HepG2 (cell line): Measurements from ENCODE around the gene STON1. TPM values are rescaled to one million over a fixed set of nuclear protein-coding genes. Genes with fewer than 3 reads are reported as not detected.

Experiments
- CCAR2 ChIP-seq: fragments of 200-400 bp; formaldehyde crosslinking; optimal IDR thresholded peaks from 2 replicates; pipeline ENCODE3; 2018; ENCODE audit warnings: low read depth, mild to moderate bottlenecking, low read length, moderate library complexity
- DNMT1 ChIP-seq: sonication (generic); formaldehyde crosslinking; IDR thresholded peaks from 2 replicates; pipeline ENCODE4 v1.5.1; 2020; ENCODE audit warnings: mild to moderate bottlenecking, missing genetic modification reagents
- ETV6 ChIP-seq: sonication (generic); formaldehyde crosslinking; conservative IDR thresholded peaks from 2 replicates; pipeline ENCODE4 v1.4.0; 2020; ENCODE audit warnings: missing genetic modification reagents
- FOXP1 ChIP-seq, 2 experiments: fragments of 450-650 bp in 1 of 2; IDR thresholded peaks; 2 replicates each; pipeline ENCODE4 v1.6.1; 2017 to 2018; ENCODE audit warnings: antibody characterized with exemption in 1 of 2
- HMG20A ChIP-seq: IDR thresholded peaks from 2 replicates; pipeline ENCODE4 v1.6.1; 2016; ENCODE audit warnings: borderline replicate concordance
- HNF4G ChIP-seq, 2 experiments: sonication (generic) in 1 of 2; formaldehyde crosslinking in 1 of 2; IDR thresholded peaks; 2 replicates each; pipeline versions ENCODE4 v1.4.0 to v1.6.1; 2011 to 2020; ENCODE audit warnings: borderline replicate concordance in 2 of 2, low read depth in 2 of 2, mild to moderate bottlenecking in 2 of 2, low read length in 1 of 2, missing genetic modification reagents in 1 of 2, moderate library complexity in 1 of 2
- JDP2 ChIP-seq: sonication (generic); formaldehyde crosslinking; IDR thresholded peaks from 2 replicates; pipeline ENCODE4 v1.8.1; 2022; ENCODE audit warnings: missing genetic modification reagents, borderline replicate concordance
- NFKBIZ ChIP-seq: IDR thresholded peaks from 2 replicates; pipeline ENCODE4 v1.6.1; 2018; ENCODE audit warnings: missing genetic modification reagents, missing compliant biosample characterization
- RCOR2 ChIP-seq: IDR thresholded peaks from 2 replicates; pipeline ENCODE4 v1.6.1; 2016; ENCODE audit warnings: missing biosample characterization, missing genetic modification reagents
- RFX1 ChIP-seq: fragments of 450-650 bp; IDR thresholded peaks from 2 replicates; pipeline ENCODE4 v1.6.1; 2017
- TBX2 ChIP-seq: sonication (generic); formaldehyde crosslinking; IDR thresholded peaks from 2 replicates; pipeline ENCODE4 v1.5.0; 2020; ENCODE audit warnings: missing genetic modification reagents, mild to moderate bottlenecking, borderline replicate concordance
- ZBTB7B ChIP-seq: sonication (generic); formaldehyde crosslinking; IDR thresholded peaks from 2 replicates; pipeline ENCODE4 v1.4.0; 2020; ENCODE audit warnings: missing genetic modification reagents
- ZNF292 ChIP-seq: sonication (generic); formaldehyde crosslinking; IDR thresholded peaks from 2 replicates; pipeline ENCODE4 v1.8.1; 2022; ENCODE audit warnings: mild to moderate bottlenecking, low read depth, missing genetic modification reagents, borderline replicate concordance
- ZNF326 ChIP-seq: sonication (generic); formaldehyde crosslinking; IDR thresholded peaks from 2 replicates; pipeline ENCODE4 v1.4.0; 2020; ENCODE audit warnings: missing genetic modification reagents, borderline replicate concordance
- ZNF577 ChIP-seq: sonication (generic); formaldehyde crosslinking; IDR thresholded peaks from 2 replicates; pipeline ENCODE4 v1.4.0; 2020; ENCODE audit warnings: mild to moderate bottlenecking, low read depth, missing genetic modification reagents, borderline replicate concordance
- ZNF839 ChIP-seq: sonication (generic); formaldehyde crosslinking; IDR thresholded peaks from 2 replicates; pipeline ENCODE4 v1.4.0; 2020; ENCODE audit warnings: missing genetic modification reagents, mild to moderate bottlenecking, borderline replicate concordance
- ZNF879 ChIP-seq: sonication (generic); formaldehyde crosslinking; IDR thresholded peaks from 2 replicates; pipeline ENCODE4 v1.8.1; 2023; ENCODE audit warnings: missing genetic modification reagents
- ZSCAN9 ChIP-seq: IDR thresholded peaks from 2 replicates; pipeline ENCODE4 v1.6.1; 2016; ENCODE audit warnings: borderline replicate concordance
- polyA plus RNA-seq, 8 experiments: library from polyadenylated mRNA; depleted of rRNA in 3 of 8; stranded (reverse) in 7 of 8; unstranded in 1 of 8; fragments of >200 nt; fragmentation: Illumina TruSeq in 4 of 8; extraction: Trizol in 4 of 8; gene quantifications; 2 replicates each; pipeline versions ENCODE4 v1.2.1 to v1.2.3, GENCODE V29; 2011 to 2016; ENCODE audit warnings: low read depth in 4 of 8, missing spikeins in 1 of 8, mixed read lengths in 1 of 8; ENCODE audit not compliant: insufficient read depth in 1 of 8
- total RNA-seq, 5 experiments: library from RNA; depleted of rRNA; stranded (reverse); fragments of >200 nt; fragmentation: Illumina TruSeq; extraction: Trizol; gene quantifications; 2 replicates each; pipeline ENCODE4 v1.2.3, GENCODE V29; 2016; ENCODE audit warnings: low read depth in 1 of 5
- TF ChIP-seq, protein P1 (sequence below): sonication (generic); formaldehyde crosslinking; IDR thresholded peaks from 2 replicates; pipeline ENCODE4 v1.4.0; 2020; ENCODE audit warnings: missing genetic modification reagents, mild to moderate bottlenecking, borderline replicate concordance
- TF ChIP-seq, protein P2 (sequence below): sonication (generic); formaldehyde crosslinking; IDR thresholded peaks from 2 replicates; pipeline ENCODE4 v1.5.0; 2020; ENCODE audit warnings: mild to moderate bottlenecking, missing genetic modification reagents, moderate library complexity
- TF ChIP-seq, protein P3 (sequence below): sonication (generic); formaldehyde crosslinking; IDR thresholded peaks from 2 replicates; pipeline ENCODE4 v1.9.0; 2022; ENCODE audit warnings: low read depth, missing genetic modification reagents
- TF ChIP-seq, protein P4 (sequence below): IDR thresholded peaks from 2 replicates; pipeline ENCODE4 v1.6.1; 2016; ENCODE audit warnings: missing genetic modification reagents, missing compliant biosample characterization

Gene STON1
- total and polyA plus RNA-seq, 2 of the 13 experiments (the other 11 are each of a cell fraction or from before 2014, with no cell fraction given): 0.09 to 0.28 TPM

DNA sequence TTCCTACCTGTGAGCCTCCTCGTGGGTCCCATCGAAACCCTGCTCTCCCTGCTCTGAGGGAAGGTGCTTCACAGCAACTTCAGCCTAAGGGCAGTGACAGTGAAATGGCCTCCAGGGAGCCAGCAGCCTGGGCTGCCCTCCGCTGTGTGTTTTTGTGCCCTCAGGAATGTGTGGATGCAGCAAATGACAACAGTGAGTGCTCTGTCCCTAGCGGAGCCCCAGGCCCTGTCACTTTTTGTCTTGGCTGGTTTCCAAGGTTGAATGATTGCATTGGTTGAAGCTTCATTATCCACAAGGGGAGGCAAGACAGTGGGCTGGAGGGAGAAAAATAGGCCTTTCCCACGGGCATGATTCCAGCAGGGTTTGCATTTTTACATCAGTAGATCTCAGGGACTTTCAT is 42.9 kb downstream of the STON1 start (continued):
- TF ChIP-seq RFX1 (no peak), TBX2 (0 out of 2 replicates have a peak, but pooled peaks have one; percentile 22), FOXP1 (IDR thresholded peaks at IDR 0.05) (no peak), FOXP1 (CRISPR knock-in tag; IDR thresholded peaks at IDR 0.05) (0 out of 2 replicates have a peak, but pooled peaks have one; percentile 34), ZNF839 (no peak), DNMT1 (CRISPR knock-in tag) (no peak), HMG20A (peak; percentile 63; the same call in 1 of the 2 replicates), HNF4G (IDR thresholded peaks at IDR 0.05; ENCODE audit: borderline replicate concordance, low read depth, low read length) (no peak), HNF4G (CRISPR knock-in tag; IDR thresholded peaks at IDR 0.05; ENCODE audit: borderline replicate concordance, low read depth) (no peak), ZSCAN9 (CRISPR knock-in tag) (no peak), ZNF326 (CRISPR knock-in tag) (no peak), CCAR2 (no peak), ZNF292 (CRISPR knock-in tag) (peak; percentile 92; the same call in 1 of the 2 replicates), ZNF879 (CRISPR knock-in tag) (no peak), ETV6 (no peak), JDP2 (CRISPR knock-in tag) (no peak), ZNF577 (CRISPR knock-in tag) (no peak), NFKBIZ (CRISPR knock-in tag) (no peak), RCOR2 (no peak), ZBTB7B (no peak)
- TF ChIP-seq, protein P1, sequence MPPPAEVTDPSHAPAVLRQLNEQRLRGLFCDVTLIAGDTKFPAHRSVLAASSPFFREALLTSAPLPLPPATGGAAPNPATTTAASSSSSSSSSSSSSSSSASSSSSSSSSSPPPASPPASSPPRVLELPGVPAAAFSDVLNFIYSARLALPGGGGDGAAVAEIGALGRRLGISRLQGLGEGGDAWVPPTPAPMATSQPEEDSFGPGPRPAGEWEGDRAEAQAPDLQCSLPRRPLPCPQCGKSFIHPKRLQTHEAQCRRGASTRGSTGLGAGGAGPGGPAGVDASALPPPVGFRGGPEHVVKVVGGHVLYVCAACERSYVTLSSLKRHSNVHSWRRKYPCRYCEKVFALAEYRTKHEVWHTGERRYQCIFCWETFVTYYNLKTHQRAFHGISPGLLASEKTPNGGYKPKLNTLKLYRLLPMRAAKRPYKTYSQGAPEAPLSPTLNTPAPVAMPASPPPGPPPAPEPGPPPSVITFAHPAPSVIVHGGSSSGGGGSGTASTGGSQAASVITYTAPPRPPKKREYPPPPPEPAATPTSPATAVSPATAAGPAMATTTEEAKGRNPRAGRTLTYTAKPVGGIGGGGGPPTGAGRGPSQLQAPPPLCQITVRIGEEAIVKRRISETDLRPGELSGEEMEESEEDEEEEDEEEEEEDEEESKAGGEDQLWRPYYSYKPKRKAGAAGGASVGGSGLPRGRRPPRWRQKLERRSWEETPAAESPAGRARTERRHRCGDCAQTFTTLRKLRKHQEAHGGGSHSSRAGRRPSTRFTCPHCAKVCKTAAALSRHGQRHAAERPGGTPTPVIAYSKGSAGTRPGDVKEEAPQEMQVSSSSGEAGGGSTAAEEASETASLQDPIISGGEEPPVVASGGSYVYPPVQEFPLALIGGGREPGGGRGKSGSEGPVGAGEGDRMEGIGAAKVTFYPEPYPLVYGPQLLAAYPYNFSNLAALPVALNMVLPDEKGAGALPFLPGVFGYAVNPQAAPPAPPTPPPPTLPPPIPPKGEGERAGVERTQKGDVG (CRISPR knock-in tag): no peak
- TF ChIP-seq, protein P2, sequence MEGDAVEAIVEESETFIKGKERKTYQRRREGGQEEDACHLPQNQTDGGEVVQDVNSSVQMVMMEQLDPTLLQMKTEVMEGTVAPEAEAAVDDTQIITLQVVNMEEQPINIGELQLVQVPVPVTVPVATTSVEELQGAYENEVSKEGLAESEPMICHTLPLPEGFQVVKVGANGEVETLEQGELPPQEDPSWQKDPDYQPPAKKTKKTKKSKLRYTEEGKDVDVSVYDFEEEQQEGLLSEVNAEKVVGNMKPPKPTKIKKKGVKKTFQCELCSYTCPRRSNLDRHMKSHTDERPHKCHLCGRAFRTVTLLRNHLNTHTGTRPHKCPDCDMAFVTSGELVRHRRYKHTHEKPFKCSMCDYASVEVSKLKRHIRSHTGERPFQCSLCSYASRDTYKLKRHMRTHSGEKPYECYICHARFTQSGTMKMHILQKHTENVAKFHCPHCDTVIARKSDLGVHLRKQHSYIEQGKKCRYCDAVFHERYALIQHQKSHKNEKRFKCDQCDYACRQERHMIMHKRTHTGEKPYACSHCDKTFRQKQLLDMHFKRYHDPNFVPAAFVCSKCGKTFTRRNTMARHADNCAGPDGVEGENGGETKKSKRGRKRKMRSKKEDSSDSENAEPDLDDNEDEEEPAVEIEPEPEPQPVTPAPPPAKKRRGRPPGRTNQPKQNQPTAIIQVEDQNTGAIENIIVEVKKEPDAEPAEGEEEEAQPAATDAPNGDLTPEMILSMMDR (CRISPR knock-in tag): peak; percentile 45
- TF ChIP-seq, protein P3, sequence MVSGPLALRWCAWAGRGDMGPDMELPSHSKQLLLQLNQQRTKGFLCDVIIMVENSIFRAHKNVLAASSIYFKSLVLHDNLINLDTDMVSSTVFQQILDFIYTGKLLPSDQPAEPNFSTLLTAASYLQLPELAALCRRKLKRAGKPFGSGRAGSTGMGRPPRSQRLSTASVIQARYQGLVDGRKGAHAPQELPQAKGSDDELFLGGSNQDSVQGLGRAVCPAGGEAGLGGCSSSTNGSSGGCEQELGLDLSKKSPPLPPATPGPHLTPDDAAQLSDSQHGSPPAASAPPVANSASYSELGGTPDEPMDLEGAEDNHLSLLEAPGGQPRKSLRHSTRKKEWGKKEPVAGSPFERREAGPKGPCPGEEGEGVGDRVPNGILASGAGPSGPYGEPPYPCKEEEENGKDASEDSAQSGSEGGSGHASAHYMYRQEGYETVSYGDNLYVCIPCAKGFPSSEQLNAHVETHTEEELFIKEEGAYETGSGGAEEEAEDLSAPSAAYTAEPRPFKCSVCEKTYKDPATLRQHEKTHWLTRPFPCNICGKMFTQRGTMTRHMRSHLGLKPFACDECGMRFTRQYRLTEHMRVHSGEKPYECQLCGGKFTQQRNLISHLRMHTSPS (CRISPR knock-in tag): no peak
- TF ChIP-seq, protein P4, sequence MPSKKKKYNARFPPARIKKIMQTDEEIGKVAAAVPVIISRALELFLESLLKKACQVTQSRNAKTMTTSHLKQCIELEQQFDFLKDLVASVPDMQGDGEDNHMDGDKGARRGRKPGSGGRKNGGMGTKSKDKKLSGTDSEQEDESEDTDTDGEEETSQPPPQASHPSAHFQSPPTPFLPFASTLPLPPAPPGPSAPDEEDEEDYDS: no peak
